Measurements from ENCODE around the gene SSR1. TPM values are rescaled to one million over a fixed set of nuclear protein-coding genes. Genes with fewer than 3 reads are reported as not detected.

The SSR1 gene
- total and polyA plus RNA-seq, 2 of the 13 experiments (the other 11 are each of a cell fraction or from before 2014, with no cell fraction given): 203 to 243 TPM

DNA sequence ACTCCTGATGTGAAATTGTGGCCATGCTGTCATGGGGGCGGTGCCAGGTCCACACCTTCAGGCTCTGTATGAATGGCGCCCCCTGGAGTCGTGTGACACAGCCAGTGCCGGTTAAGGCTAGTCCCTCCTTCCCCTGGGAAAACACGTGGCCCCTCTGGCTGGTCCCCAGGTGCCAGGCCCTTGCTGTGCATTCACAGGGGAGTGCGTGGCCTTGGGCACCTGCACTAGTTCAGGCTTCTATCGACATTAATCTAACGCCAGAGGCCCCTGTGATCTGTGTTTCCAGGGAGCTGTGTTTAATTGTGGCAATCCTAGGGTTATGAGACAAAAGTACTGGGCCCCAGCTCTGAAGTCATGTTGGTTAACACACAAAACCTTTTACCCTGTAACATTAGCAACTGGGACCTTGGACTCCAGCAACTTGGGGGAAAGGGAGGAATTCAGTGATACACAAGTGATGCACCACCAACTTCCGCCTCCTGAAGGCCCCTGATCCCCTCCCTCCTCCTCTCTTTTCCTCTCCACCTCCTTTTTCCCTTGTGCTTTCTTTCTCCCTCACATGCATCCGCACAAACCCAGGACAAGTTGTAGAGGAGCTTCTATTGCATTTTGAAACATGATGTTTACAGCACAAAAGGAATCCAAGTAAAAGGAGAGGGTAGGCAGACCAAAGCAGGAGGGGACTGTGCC is 74.0 kb downstream of the SSR1 start (continued):
- TF ChIP-seq, protein P1, sequence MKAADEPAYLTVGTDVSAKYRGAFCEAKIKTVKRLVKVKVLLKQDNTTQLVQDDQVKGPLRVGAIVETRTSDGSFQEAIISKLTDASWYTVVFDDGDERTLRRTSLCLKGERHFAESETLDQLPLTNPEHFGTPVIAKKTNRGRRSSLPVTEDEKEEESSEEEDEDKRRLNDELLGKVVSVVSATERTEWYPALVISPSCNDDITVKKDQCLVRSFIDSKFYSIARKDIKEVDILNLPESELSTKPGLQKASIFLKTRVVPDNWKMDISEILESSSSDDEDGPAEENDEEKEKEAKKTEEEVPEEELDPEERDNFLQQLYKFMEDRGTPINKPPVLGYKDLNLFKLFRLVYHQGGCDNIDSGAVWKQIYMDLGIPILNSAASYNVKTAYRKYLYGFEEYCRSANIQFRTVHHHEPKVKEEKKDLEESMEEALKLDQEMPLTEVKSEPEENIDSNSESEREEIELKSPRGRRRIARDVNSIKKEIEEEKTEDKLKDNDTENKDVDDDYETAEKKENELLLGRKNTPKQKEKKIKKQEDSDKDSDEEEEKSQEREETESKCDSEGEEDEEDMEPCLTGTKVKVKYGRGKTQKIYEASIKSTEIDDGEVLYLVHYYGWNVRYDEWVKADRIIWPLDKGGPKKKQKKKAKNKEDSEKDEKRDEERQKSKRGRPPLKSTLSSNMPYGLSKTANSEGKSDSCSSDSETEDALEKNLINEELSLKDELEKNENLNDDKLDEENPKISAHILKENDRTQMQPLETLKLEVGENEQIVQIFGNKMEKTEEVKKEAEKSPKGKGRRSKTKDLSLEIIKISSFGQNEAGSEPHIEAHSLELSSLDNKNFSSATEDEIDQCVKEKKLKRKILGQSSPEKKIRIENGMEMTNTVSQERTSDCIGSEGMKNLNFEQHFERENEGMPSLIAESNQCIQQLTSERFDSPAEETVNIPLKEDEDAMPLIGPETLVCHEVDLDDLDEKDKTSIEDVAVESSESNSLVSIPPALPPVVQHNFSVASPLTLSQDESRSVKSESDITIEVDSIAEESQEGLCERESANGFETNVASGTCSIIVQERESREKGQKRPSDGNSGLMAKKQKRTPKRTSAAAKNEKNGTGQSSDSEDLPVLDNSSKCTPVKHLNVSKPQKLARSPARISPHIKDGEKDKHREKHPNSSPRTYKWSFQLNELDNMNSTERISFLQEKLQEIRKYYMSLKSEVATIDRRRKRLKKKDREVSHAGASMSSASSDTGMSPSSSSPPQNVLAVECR (CRISPR knock-in tag; IDR thresholded peaks at IDR 0.05; ENCODE audit: borderline replicate concordance): peak; percentile 85
- TF ChIP-seq NKX3-1 (CRISPR knock-in tag; IDR thresholded peaks at IDR 0.05) (no peak), GPN1 (CRISPR knock-in tag; IDR thresholded peaks at IDR 0.05; ENCODE audit: borderline replicate concordance) (no peak), ZNF20 (CRISPR knock-in tag; IDR thresholded peaks at IDR 0.05) (no peak), ZMYM3 (CRISPR knock-in tag; IDR thresholded peaks at IDR 0.05) (0 out of 2 replicates have a peak, but pooled peaks have one; percentile 16), KLF13 (CRISPR knock-in tag; IDR thresholded peaks at IDR 0.05) (no peak), ZNF773 (CRISPR knock-in tag; IDR thresholded peaks at IDR 0.05; ENCODE audit: borderline replicate concordance) (no peak), ZNF569 (CRISPR knock-in tag; IDR thresholded peaks at IDR 0.05; ENCODE audit: borderline replicate concordance) (no peak), PLRG1 (conservative IDR thresholded peaks at IDR 0.05) (no peak), ISX (CRISPR knock-in tag; conservative IDR thresholded peaks at IDR 0.05) (no peak), ZBTB7B (CRISPR knock-in tag; IDR thresholded peaks at IDR 0.05) (peak; percentile 58; the same call in 1 of the 2 replicates), TARDBP (CRISPR knock-in tag; IDR thresholded peaks at IDR 0.05) (peak; percentile 80)
- TF ChIP-seq, protein P2, sequence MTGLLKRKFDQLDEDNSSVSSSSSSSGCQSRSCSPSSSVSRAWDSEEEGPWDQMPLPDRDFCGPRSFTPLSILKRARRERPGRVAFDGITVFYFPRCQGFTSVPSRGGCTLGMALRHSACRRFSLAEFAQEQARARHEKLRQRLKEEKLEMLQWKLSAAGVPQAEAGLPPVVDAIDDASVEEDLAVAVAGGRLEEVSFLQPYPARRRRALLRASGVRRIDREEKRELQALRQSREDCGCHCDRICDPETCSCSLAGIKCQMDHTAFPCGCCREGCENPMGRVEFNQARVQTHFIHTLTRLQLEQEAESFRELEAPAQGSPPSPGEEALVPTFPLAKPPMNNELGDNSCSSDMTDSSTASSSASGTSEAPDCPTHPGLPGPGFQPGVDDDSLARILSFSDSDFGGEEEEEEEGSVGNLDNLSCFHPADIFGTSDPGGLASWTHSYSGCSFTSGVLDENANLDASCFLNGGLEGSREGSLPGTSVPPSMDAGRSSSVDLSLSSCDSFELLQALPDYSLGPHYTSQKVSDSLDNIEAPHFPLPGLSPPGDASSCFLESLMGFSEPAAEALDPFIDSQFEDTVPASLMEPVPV (CRISPR knock-in tag; IDR thresholded peaks at IDR 0.05): no peak
- TF ChIP-seq, protein P3, sequence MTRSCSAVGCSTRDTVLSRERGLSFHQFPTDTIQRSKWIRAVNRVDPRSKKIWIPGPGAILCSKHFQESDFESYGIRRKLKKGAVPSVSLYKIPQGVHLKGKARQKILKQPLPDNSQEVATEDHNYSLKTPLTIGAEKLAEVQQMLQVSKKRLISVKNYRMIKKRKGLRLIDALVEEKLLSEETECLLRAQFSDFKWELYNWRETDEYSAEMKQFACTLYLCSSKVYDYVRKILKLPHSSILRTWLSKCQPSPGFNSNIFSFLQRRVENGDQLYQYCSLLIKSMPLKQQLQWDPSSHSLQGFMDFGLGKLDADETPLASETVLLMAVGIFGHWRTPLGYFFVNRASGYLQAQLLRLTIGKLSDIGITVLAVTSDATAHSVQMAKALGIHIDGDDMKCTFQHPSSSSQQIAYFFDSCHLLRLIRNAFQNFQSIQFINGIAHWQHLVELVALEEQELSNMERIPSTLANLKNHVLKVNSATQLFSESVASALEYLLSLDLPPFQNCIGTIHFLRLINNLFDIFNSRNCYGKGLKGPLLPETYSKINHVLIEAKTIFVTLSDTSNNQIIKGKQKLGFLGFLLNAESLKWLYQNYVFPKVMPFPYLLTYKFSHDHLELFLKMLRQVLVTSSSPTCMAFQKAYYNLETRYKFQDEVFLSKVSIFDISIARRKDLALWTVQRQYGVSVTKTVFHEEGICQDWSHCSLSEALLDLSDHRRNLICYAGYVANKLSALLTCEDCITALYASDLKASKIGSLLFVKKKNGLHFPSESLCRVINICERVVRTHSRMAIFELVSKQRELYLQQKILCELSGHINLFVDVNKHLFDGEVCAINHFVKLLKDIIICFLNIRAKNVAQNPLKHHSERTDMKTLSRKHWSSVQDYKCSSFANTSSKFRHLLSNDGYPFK (CRISPR knock-in tag; IDR thresholded peaks at IDR 0.05; ENCODE audit: borderline replicate concordance): peak; percentile 74; the same call in 1 of the 2 replicates
- TF ChIP-seq, protein P4, sequence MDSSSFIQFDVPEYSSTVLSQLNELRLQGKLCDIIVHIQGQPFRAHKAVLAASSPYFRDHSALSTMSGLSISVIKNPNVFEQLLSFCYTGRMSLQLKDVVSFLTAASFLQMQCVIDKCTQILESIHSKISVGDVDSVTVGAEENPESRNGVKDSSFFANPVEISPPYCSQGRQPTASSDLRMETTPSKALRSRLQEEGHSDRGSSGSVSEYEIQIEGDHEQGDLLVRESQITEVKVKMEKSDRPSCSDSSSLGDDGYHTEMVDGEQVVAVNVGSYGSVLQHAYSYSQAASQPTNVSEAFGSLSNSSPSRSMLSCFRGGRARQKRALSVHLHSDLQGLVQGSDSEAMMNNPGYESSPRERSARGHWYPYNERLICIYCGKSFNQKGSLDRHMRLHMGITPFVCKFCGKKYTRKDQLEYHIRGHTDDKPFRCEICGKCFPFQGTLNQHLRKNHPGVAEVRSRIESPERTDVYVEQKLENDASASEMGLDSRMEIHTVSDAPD (CRISPR knock-in tag; IDR thresholded peaks at IDR 0.05): 0 out of 2 replicates have a peak, but pooled peaks have one; percentile 71
- TF ChIP-seq, protein P5, sequence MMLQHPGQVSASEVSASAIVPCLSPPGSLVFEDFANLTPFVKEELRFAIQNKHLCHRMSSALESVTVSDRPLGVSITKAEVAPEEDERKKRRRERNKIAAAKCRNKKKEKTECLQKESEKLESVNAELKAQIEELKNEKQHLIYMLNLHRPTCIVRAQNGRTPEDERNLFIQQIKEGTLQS (CRISPR knock-in tag; IDR thresholded peaks at IDR 0.05): 0 out of 2 replicates have a peak, but pooled peaks have one; percentile 6
- TF ChIP-seq, protein P6, sequence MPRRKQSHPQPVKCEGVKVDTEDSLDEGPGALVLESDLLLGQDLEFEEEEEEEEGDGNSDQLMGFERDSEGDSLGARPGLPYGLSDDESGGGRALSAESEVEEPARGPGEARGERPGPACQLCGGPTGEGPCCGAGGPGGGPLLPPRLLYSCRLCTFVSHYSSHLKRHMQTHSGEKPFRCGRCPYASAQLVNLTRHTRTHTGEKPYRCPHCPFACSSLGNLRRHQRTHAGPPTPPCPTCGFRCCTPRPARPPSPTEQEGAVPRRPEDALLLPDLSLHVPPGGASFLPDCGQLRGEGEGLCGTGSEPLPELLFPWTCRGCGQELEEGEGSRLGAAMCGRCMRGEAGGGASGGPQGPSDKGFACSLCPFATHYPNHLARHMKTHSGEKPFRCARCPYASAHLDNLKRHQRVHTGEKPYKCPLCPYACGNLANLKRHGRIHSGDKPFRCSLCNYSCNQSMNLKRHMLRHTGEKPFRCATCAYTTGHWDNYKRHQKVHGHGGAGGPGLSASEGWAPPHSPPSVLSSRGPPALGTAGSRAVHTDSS (CRISPR knock-in tag; conservative IDR thresholded peaks at IDR 0.05): no peak
